Measurements from ENCODE around the gene MYO7A. TPM values are rescaled to one million over a fixed set of nuclear protein-coding genes. Genes with fewer than 3 reads are reported as not detected.

The MYO7A gene
- total RNA-seq, 8 experiments from 2014 or later, result 0.71 to 23.1 (median 5.8) TPM

DNA sequence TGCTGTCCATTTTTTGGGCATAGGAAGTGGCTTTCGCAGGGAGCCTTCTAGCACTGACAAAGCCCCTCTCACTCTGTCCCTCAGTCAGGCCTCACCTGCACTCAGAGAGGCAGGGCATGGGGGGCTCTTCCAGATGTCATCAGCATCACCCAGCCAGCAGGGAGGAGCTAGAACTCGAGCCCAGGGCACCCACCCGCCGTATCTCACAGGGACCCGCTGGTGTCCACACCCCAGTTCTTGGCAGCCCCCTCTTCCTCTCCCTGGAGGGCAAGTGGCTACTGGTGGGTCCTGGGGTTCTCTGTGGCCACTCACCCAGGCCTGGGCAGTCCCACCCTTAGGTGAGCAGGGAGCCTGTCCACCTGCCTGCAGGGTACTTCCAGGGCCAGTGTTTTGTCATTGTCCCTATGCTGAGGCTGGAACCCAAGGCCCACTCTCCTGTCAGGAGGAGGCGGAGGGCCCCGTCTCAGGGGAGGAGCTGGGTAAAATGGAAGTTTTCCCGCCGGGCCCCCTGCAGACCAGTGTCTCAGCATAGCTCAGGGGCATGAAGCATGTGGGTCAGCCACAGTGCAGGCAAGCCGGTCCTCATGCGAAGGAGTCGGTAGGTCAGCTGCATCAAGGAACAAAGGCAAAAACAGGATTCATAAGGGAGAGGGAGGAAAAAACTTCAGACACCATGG is 21.8 kb downstream of the MYO7A start:
- Histone ChIP-seq H3K4me1 (replicated peaks in 1 of 2) (peaks cover 8 to 19% of the 10 kb centered on the region in 2 donors), H3K27ac (no peak overlapping the region), H3K4me3 (no peak overlapping the region)
- 20 to 61% (median 57%) methylated on average over 1 to 7 of the region's 12 CpGs; no CpG with 5 or more reads in 4 of the 10 experiments for WGBS, 10 experiments
- in situ Hi-C loops (cut with MboI; ENCODE audit: low pct_unique_long_range_greater_than_20kb in 2 of 9, low sequenced_read_pairs in 9 of 9, unreplicated experiment in 9 of 9), result no loop called here
- ATAC-seq (replicated peaks in 6 of 8), result peak in 1 of 8 experiments; percentile 27

DNA sequence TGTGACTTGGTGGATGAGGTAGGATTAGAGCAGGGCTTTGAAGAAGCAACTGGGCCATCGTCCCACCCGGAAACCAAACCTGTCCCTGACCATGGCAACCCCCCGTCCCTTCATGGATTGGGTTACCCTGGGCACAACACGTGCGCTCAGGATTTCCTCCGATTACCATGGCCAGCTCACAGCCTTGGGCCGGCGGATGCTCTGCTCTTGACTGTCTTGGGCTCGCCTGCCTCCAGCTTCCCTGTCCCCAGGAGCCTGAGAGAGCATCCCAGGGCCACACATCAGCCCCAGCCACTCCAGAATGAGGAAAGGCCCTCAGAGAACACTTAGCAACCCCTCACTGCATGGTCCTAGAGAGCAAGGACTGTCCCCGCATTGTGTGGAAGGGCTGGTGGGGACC is 22.8 kb downstream of the MYO7A start:
- in situ Hi-C loops (cut with MboI; ENCODE audit: low pct_unique_long_range_greater_than_20kb in 2 of 9, low sequenced_read_pairs in 9 of 9, unreplicated experiment in 9 of 9), result no loop called here
- ATAC-seq (replicated peaks in 6 of 8), result no peak
- Histone ChIP-seq H3K4me1 (replicated peaks in 1 of 2) (peaks cover 5 to 12% of the 10 kb centered on the region in 2 donors), H3K27ac (no peak overlapping the region), H3K4me3 (no peak overlapping the region)
- 80 to 100% (median 97%) methylated on average over 1 to 6 of the region's 10 CpGs; no CpG with 5 or more reads in 6 of the 10 experiments for WGBS, 10 experiments

DNA sequence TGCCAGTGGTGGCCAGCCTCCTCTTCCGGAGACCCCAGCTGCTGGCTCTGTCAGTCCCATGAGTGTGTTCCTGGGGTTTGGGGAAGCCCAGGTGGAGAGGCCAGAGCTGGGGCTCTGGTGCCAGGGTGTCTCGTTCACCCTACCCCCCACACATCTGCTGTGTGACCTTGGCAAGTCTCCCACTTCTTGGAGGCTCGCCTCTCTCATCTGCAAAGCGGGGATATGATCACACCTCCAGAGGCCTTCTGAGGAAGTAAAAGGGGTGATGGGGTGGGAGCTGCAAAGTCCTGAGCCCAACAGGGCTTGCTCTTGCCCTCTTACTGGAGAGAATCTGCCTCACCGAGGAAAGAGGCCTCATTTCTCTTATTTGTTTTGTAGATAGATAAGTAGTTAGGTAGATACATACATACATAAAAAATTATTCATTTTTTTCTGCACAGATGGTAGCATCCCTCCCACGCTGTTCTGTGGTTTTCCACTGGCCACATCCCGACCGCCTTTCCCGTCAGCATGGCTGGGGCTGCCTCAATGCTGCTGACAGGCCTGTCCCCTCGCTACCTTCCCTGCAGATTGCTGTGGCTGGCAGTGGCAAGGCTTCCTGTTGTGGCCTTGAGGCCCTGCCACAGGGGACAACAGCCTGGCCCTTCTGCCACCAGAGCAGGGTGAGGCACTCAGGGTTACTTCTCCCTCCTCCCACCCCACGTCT is 23.9 kb downstream of the MYO7A start:
- 0 to 100% (median 80%) methylated on average over 1 to 4 of the region's 11 CpGs; no CpG with 5 or more reads in 5 of the 10 experiments for WGBS, 10 experiments
- peak in 3 of 8 experiments; percentile 72 to 84 (median 76) for ATAC-seq (replicated peaks in 6 of 8)
- peaks cover 5 to 12% of the 10 kb centered on the region in 2 donors for H3K4me1 ChIP-seq (replicated peaks in 1 of 2)
- H3K4me3 ChIP-seq, result no peak overlapping the region
- in situ Hi-C loops (cut with MboI; ENCODE audit: low pct_unique_long_range_greater_than_20kb in 2 of 9, low sequenced_read_pairs in 9 of 9, unreplicated experiment in 9 of 9), result no loop called here
- H3K27ac ChIP-seq, result no peak overlapping the region

DNA sequence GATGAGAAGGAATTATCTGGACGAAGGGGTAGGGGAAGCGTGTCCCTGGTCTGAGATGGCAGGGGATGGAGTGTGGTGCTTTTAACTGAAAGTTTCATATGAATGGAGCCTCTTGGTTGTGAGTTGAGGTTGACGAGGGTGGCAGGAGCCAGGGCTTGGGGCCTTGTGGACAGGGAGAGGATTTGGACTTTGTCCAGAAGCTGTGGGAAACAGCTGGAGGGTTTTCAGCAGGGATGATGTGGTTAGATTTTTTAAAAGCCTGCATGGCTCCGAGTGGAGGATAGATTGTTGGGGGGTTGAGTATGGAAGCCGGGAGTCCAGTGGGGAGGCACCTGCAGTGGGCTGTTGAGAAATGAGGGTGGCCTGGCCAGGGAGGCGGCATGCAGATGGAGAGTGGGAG is 24.8 kb downstream of the MYO7A start:
- 60 to 100% (median 92%) methylated on average over 1 to 5 of the region's 6 CpGs; no CpG with 5 or more reads in 3 of the 10 experiments for WGBS, 10 experiments
- Histone ChIP-seq H3K4me3 (no peak overlapping the region), H3K4me1 (replicated peaks in 1 of 2) (peaks cover 5 to 11% of the 10 kb centered on the region in 2 donors), H3K27ac (no peak overlapping the region)
- no peak for ATAC-seq (replicated peaks in 6 of 8)
- in situ Hi-C loops (cut with MboI; ENCODE audit: low pct_unique_long_range_greater_than_20kb in 2 of 9, low sequenced_read_pairs in 9 of 9, unreplicated experiment in 9 of 9), result no loop called here

DNA sequence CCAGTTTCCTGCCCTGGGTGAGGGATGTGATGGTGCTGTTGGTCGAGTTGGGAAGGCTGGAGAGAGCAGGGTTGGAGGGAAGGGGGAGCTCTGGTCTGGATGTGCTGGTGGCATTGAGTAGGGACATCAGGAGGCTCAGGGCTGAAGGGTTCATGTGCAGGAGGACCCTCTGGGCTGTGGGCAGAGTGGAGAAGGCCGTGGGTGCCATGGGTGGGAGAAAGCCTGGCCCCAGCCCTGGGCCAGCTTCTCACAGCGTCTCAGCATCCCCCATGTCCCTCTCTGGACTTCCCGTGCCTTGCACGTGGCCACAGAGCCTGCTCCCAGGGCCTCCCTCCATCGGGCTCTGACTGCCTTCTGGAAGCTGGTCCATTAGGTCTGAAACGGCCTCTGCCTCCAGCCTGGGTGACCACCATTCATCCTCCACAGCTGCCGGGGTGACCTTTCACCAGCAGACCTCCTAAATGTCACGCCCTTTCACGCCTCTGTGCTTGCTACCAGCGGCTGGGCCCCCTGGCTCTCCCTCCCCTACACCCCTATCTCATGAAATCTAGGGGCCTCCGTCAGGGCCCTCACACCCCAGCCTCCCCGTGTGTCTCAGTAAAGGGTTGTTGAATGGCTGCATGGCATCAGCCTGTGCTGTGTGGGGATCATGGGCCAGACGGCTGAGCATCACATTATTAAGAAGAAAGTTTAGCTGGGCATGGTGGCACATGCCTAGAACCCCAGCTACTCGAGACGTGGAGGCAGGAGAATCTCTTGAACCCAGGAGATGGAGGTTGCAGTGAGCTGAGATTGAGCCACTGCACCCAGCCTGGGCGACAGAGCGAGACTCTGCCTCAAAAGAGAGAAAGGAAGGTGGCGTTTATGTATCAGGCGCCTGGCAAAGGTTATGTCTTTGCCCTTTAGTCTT is 25.5 kb downstream of the MYO7A start:
- ATAC-seq (replicated peaks in 6 of 8), result no peak
- Histone ChIP-seq H3K4me1 (replicated peaks in 1 of 2) (peaks cover 0 to 5% of the 10 kb centered on the region in 2 donors), H3K27ac (no peak overlapping the region), H3K4me3 (no peak overlapping the region)
- 61 to 100% (median 82%) methylated on average over 1 to 6 of the region's 20 CpGs; no CpG with 5 or more reads in 4 of the 10 experiments for WGBS, 10 experiments
- in situ Hi-C loops (cut with MboI; ENCODE audit: low pct_unique_long_range_greater_than_20kb in 2 of 9, low sequenced_read_pairs in 9 of 9, unreplicated experiment in 9 of 9), result no loop called here

DNA sequence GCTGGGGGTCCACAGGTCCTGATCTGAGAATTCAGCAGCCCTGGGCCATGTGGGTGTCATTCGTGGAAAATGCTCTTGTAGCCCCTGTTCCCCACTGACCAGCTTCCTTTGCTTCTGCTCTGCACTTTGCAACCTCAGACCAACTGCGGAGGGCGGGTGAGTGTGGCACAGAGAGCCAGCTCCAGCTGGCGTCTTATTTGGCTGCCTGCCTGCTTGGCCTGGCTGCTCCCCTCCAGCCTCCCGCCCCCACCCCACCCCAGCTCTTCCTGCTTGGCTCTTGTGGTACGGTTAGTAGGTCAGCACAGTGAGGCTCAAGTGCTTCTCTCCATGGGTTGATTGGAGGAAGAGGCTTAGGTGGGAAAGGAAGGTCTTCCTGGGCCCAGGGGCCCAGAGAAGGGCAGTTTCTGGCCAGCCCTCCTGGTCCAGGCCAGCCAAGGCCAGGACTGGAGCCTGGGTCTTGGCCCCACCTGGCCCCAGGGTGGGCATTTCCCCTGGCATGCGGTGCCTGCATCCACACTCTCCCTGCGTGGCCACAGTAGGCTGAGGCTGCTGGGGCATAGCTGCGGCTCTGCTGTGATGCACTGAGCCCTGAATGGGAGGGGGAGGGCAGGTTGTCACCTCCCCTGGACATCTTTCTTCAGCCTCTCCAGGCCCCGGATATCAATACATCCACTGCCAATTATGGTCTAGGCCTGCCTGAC is 26.5 kb downstream of the MYO7A start:
- Histone ChIP-seq H3K4me1 (replicated peaks in 1 of 2) (peaks cover 0 to 5% of the 10 kb centered on the region in 2 donors), H3K4me3 (no peak overlapping the region), H3K27ac (no peak overlapping the region)
- in situ Hi-C loops (cut with MboI; ENCODE audit: low pct_unique_long_range_greater_than_20kb in 2 of 9, low sequenced_read_pairs in 9 of 9, unreplicated experiment in 9 of 9), result no loop called here
- ATAC-seq (replicated peaks in 6 of 8), result no peak
- 20 to 100% (median 50%) methylated on average over 1 of the region's 10 CpGs; no CpG with 5 or more reads in 6 of the 10 experiments for WGBS, 10 experiments

DNA sequence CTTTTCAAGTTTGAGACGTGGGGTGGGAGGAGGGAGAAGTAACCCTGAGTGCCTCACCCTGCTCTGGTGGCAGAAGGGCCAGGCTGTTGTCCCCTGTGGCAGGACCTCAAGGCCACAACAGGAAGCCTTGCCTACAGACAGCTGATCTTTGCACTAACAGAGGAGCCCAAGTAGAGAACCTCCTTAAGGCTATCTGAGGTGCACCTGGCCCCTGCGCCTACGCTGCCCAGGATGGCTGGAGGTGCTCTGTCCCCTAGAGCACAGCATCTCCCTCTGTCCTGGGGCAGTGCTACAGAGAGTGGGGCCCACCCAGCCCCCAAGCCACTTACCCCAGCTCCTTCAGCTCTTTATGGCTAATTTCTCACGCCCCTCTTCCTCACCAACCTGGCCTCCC is 27.0 kb downstream of the MYO7A start:
- no peak for ATAC-seq (replicated peaks in 6 of 8)
- H3K4me1 ChIP-seq (replicated peaks in 1 of 2), result peaks cover 0 to 5% of the 10 kb centered on the region in 2 donors
- in situ Hi-C loops (cut with MboI; ENCODE audit: low pct_unique_long_range_greater_than_20kb in 2 of 9, low sequenced_read_pairs in 9 of 9, unreplicated experiment in 9 of 9), result no loop called here
- 20 to 100% methylated on average over 1 of the region's 4 CpGs; no CpG with 5 or more reads in 8 of the 10 experiments for WGBS, 10 experiments
- H3K27ac ChIP-seq, result no peak overlapping the region
- H3K4me3 ChIP-seq, result no peak overlapping the region

DNA sequence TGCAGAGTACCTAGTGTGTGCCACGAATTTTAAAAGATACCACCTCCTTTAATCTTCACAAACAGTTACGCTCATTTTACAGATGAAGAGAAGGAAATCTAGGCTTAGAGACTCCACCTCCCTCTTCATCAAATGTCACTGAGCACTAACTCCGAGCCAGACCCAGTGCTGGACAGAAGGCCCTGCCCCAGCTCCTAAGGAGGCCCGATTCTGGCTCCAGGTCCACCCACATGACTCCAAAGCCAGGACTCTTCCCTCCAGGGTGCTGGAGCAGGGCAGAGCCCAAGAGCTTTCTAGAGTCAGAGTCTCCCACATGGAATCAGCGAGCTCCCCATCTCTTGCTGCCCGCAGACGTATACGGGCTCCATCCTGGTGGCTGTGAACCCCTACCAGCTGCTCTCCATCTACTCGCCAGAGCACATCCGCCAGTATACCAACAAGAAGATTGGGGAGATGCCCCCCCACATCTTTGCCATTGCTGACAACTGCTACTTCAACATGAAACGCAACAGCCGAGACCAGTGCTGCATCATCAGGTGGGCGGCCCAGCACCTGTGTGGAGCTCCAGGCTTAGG is 27.6 kb downstream of the MYO7A start:
- in situ Hi-C loops (cut with MboI; ENCODE audit: low pct_unique_long_range_greater_than_20kb in 2 of 9, low sequenced_read_pairs in 9 of 9, unreplicated experiment in 9 of 9), result no loop called here

DNA sequence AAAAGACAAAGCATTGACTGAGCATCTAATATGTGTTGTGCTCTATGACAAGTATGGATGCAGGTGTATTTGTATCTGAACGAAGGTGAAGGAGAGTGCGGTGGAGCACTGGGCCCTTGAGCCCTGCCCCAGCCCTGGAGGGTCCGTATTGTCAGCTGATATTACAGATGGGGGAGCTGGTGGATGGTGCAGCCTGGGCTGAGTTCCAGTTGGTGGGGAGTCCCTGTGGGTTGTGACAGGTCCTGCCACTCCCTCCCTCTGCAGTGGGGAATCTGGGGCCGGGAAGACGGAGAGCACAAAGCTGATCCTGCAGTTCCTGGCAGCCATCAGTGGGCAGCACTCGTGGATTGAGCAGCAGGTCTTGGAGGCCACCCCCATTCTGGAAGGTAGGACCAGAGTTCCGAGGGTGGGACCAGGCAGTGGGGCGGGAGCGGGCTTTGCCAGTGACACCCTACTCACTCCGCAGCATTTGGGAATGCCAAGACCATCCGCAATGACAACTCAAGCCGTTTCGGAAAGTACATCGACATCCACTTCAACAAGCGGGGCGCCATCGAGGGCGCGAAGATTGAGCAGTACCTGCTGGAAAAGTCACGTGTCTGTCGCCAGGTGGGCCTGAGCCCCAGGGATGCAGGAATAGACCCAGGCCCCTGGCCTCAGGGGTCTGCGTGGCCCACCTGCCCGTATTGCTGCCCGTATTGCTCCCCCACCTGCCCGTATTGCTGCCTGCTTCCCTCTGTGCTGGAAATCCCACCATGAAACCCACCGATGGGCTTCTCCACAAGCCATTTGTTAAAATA is 28.6 kb downstream of the MYO7A start:
- H3K27ac ChIP-seq, result no peak overlapping the region
- H3K4me1 ChIP-seq (replicated peaks in 1 of 2), result peaks cover 0 to 2% of the 10 kb centered on the region in 2 donors
- no peak for ATAC-seq (replicated peaks in 6 of 8)
- in situ Hi-C loops (cut with MboI; ENCODE audit: low pct_unique_long_range_greater_than_20kb in 2 of 9, low sequenced_read_pairs in 9 of 9, unreplicated experiment in 9 of 9), result no loop called here
- H3K4me3 ChIP-seq, result no peak overlapping the region
- WGBS, 10 experiments, result 56 to 100% (median 77%) methylated on average over 2 to 5 of the region's 26 CpGs; no CpG with 5 or more reads in 6 of the 10 experiments

More for the DNA sequence above, 27.6 kb downstream of the MYO7A start:
- ATAC-seq (replicated peaks in 6 of 8), result no peak
- no peak overlapping the region for H3K4me3 ChIP-seq
- no peak overlapping the region for H3K27ac ChIP-seq
- peaks cover 0 to 2% of the 10 kb centered on the region in 2 donors for H3K4me1 ChIP-seq (replicated peaks in 1 of 2)
- WGBS, 10 experiments, result 58 to 100% (median 86%) methylated on average over 1 to 6 of the region's 13 CpGs; no CpG with 5 or more reads in 4 of the 10 experiments

DNA sequence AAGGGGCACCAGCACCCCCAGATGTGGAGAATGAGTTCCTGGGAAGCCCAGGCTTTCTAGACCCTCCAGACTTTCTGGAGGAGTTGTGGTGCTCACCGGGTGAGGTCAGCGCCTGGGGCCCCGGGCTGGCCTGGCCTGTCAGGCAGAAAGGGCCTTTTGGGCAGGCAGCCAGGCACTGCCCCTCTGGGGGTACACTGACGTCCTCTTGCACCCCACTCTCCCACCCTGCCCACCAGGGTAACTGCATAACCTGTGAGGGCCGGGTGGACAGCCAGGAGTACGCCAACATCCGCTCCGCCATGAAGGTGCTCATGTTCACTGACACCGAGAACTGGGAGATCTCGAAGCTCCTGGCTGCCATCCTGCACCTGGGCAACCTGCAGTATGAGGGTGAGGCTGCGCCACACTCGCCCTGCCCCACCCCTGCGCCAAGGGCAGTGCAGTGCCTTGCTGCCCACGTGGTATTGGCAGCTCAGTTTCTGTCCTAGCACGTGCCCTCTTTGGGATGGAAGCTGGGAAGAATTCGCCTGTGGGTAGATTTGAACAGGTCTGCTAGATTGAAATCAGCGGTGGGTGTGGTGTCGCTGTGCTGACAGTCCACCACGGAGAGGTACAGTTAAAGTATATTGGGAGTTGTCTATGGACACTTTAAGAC is 30.1 kb downstream of the MYO7A start:
- Histone ChIP-seq H3K4me1 (replicated peaks in 1 of 2) (peaks cover 0 to 2% of the 10 kb centered on the region in 2 donors), H3K4me3 (no peak overlapping the region), H3K27ac (no peak overlapping the region)
- in situ Hi-C loops (cut with MboI; ENCODE audit: low pct_unique_long_range_greater_than_20kb in 2 of 9, low sequenced_read_pairs in 9 of 9, unreplicated experiment in 9 of 9), result no loop called here
- 68 to 96% (median 80%) methylated on average over 1 to 12 of the region's 19 CpGs; no CpG with 5 or more reads in 3 of the 10 experiments for WGBS, 10 experiments
- ATAC-seq (replicated peaks in 6 of 8), result no peak

DNA sequence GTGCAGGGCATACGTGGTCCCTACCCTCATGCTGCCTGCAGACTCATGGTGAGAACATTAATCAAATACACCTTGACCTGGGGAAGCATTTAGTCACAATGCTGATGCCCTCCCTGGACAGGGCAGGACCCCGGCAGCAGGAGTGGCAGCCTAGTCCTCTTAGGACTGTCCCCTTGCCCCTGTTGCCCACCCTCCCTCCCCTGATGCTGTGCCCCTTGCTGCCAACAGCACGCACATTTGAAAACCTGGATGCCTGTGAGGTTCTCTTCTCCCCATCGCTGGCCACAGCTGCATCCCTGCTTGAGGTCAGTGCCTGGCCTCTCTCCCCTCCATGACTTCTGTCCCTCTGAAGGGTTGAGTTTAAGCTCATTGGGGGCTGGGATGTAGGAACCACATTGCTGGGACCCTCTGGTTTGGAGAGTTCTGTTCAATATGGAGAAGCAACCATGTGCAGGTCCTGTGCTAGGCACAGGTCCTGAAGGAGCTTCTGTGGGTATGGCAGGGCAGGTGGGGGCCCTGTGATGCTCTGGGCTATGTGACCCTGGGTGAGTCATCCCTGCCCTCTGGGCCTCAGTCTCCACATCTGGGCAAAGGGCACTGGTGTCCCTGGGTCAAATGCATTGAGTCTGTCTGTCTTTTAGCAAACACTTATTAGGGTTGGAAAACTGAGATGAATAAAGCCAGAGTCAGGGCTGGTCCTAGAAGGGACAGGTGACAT is 31.3 kb downstream of the MYO7A start:
- Histone ChIP-seq H3K27ac (no peak overlapping the region), H3K4me1 (replicated peaks in 1 of 2) (peaks cover 0 to 2% of the 10 kb centered on the region in 2 donors), H3K4me3 (no peak overlapping the region)
- ATAC-seq (replicated peaks in 6 of 8), result no peak
- 20 to 100% (median 70%) methylated on average over 1 of the region's 4 CpGs; no CpG with 5 or more reads in 6 of the 10 experiments for WGBS, 10 experiments
- in situ Hi-C loops (cut with MboI; ENCODE audit: low pct_unique_long_range_greater_than_20kb in 2 of 9, low sequenced_read_pairs in 9 of 9, unreplicated experiment in 9 of 9), result no loop called here

Measured in motor neuron (in vitro differentiated cells).